K562 (cell line): Measurements from ENCODE around the gene WDR47. TPM values are rescaled to one million over a fixed set of nuclear protein-coding genes. Genes with fewer than 3 reads are reported as not detected.
A peak's percentile ranks its signal among the peaks of the same experiment; 100 is the strongest.
"Not testable (repeated sequence)": the region's sequence is repeated elsewhere in the genome, so short reads cannot be mapped to it uniquely, and the experiment has no call there.

Source experiments
- ATAC-seq: fragments of 200-7000 bp; cut with Tn5 transposase; 3 replicates; pipeline ENCODE4 v1.9.1; 2020; ENCODE audit warnings: moderate library complexity
- BruUV-seq: library from RNA; stranded (reverse); fragments of 400-500 nt; replicated peaks from 2 replicates; lab custom pipeline; 2021; lab: Mats Ljungman, UMichigan
- CTCF ChIA-PET: fragments of 300-600 bp; formaldehyde crosslinking; extraction: SDS; loops from one replicate; lab custom pipeline; 2021; ENCODE audit warnings: low intra/inter-chr PET ratio; lab: Yijun Ruan, JAX
- POLR2A ChIA-PET: fragments of 300-600, 350-650 bp; sonication (Branson Sonifier 250); formaldehyde crosslinking; extraction: SDS; loops from one replicate; lab custom pipeline; 2021; ENCODE audit warnings: antibody characterized with exemption, inconsistent platforms; lab: Yijun Ruan, JAX
- DNase-seq, 4 experiments: peaks; one replicate each; pipeline versions ENCODE4 v3.0.0 to v3.0.0-alpha.2; 2011 to 2018; ENCODE audit warnings: low spot score in 3 of 4, mixed read lengths in 3 of 4; ENCODE audit errors: extremely low read depth in 1 of 4
- FAIRE-seq: peaks from 2 replicates; lab custom pipeline; 2011; peaks lifted over from hg19 to GRCh38; lab: Jason Lieb, UNC
- H2AFZ ChIP-seq: 2 replicates; pipeline ENCODE4 v1.6.0; 2011; ENCODE audit warnings: low read depth, low read length, control low read depth, inconsistent platforms
- H3K27ac ChIP-seq: fragments of 200-600 bp; 3 replicates; pipeline ENCODE4 v1.8.0; 2011; ENCODE audit warnings: low read depth, mild to moderate bottlenecking, control low read depth, inconsistent platforms, low read length, moderate library complexity, mixed read lengths; ENCODE audit errors: extremely low read depth
- H3K27me3 ChIP-seq, 2 experiments: fragments of 300-600 bp in 1 of 2; 2 replicates in 1 of 2; 3 replicates in 1 of 2; pipeline versions ENCODE4 v1.6.0 to v1.8.0; 2011; ENCODE audit warnings: inconsistent platforms in 2 of 2, low read length in 2 of 2, mild to moderate bottlenecking in 1 of 2, mixed read lengths in 1 of 2, moderate library complexity in 1 of 2; ENCODE audit not compliant: control insufficient read depth in 2 of 2, insufficient read depth in 2 of 2
- H3K36me3 ChIP-seq: fragments of 300-600 bp; 3 replicates; pipeline ENCODE4 v1.8.0; 2011; ENCODE audit warnings: mild to moderate bottlenecking, low read length, inconsistent platforms; ENCODE audit not compliant: control insufficient read depth, insufficient read depth
- H3K4me1 ChIP-seq, 2 experiments: fragments of 200-600 bp in 1 of 2; replicated peaks in 1 of 2; 2 replicates in 1 of 2; 3 replicates in 1 of 2; pipeline versions ENCODE4 v1.5.1 to v1.8.0; 2011; ENCODE audit warnings: inconsistent platforms in 2 of 2, low read length in 2 of 2, mild to moderate bottlenecking in 1 of 2, mixed read lengths in 1 of 2, moderate library complexity in 1 of 2; ENCODE audit not compliant: control insufficient read depth in 2 of 2, insufficient read depth in 2 of 2
- H3K4me2 ChIP-seq: 2 replicates; pipeline ENCODE4 v1.6.1; 2011; ENCODE audit warnings: low read length, control low read depth, inconsistent platforms, mixed read lengths; ENCODE audit not compliant: insufficient read depth
- H3K4me3 ChIP-seq: fragments of 200-600 bp; sonication (generic), shearing (Covaris generic); 2 replicates; pipeline ENCODE4 v1.5.1; 2016; ENCODE audit warnings: control low read depth, inconsistent platforms
- H3K79me2 ChIP-seq: fragments of 200-600 bp; 3 replicates; pipeline ENCODE4 v1.8.0; 2011; ENCODE audit warnings: low read length, inconsistent platforms; ENCODE audit not compliant: control insufficient read depth, insufficient read depth
- H3K9ac ChIP-seq, 2 experiments: 2 replicates each; pipeline versions ENCODE4 v1.6.0 to v1.6.1; 2011; ENCODE audit warnings: low read depth in 2 of 2, low read length in 2 of 2, control low read depth in 1 of 2, inconsistent platforms in 1 of 2, mild to moderate bottlenecking in 1 of 2, mixed read lengths in 1 of 2; ENCODE audit not compliant: insufficient read depth in 1 of 2
- H3K9me1 ChIP-seq: one replicate; pipeline ENCODE4 v1.6.0; 2011; ENCODE audit warnings: inconsistent platforms, mild to moderate bottlenecking, low read length, moderate library complexity; ENCODE audit not compliant: control insufficient read depth, insufficient read depth
- H3K9me3 ChIP-seq: replicated peaks from 2 replicates; pipeline ENCODE4 v1.5.1; 2011; ENCODE audit warnings: low read depth, low read length, inconsistent platforms; ENCODE audit not compliant: control insufficient read depth, insufficient read depth
- H4K20me1 ChIP-seq: replicated peaks from 2 replicates; pipeline ENCODE4 v1.6.1; 2011; ENCODE audit warnings: low read length, inconsistent platforms, mixed read lengths; ENCODE audit not compliant: control insufficient read depth, insufficient read depth
- BCOR ChIP-seq: fragments of 450-650 bp; IDR thresholded peaks from 2 replicates; pipeline ENCODE4 v1.6.1; 2016
- DDX20 ChIP-seq: fragments of 450-650 bp; IDR thresholded peaks from 2 replicates; pipeline ENCODE4 v1.6.1; 2016; ENCODE audit warnings: missing genetic modification characterization, low read depth, mild to moderate bottlenecking, missing compliant biosample characterization, moderate library complexity
- ZNF311 ChIP-seq: fragments of 250-450 bp; sonication (Bioruptor Pico); IDR thresholded peaks from 2 replicates; pipeline ENCODE4 v1.4.0; 2020; ENCODE audit warnings: mild to moderate bottlenecking, moderate library complexity
- ZNF79 ChIP-seq: fragments of 250-450 bp; sonication (Bioruptor Pico); IDR thresholded peaks from 2 replicates; pipeline ENCODE4 v1.4.0; 2020; ENCODE audit warnings: low read depth, mild to moderate bottlenecking, moderate library complexity
- WGBS: fragments of 100-300 bp; shearing (Covaris generic); methylation state at CpG from one replicate; pipeline ENCODE4 v1.1.6; 2016; ENCODE audit warnings: low coverage, mixed read lengths; ENCODE audit not compliant: insufficient coverage; ENCODE audit errors: missing lambda C conversion rate; 5-methylcytosine and 5-hydroxymethylcytosine counted together
- in situ Hi-C: fragments of 300-500 bp; cut with MboI; formaldehyde crosslinking; loops from 4 replicates; pipeline ENCODE4 v1.15.0; 2018; ENCODE audit warnings: inconsistent platforms, mixed read lengths
- intact Hi-C: fragments of 100-400 bp; cut with micrococcal nuclease; formaldehyde crosslinking; loops from 2 replicates; pipeline ENCODE4 v1.14.2; 2022
- polyA plus RNA-seq, 8 experiments: library from polyadenylated mRNA; depleted of rRNA in 4 of 8; stranded (reverse) in 5 of 8; unstranded in 3 of 8; fragments of >200 nt; fragmentation: Nextera tagmentation in 2 of 8; fragmentation: Illumina TruSeq in 1 of 8; extraction: Ambion mirVana in 2 of 8; extraction: Trizol in 1 of 8; gene quantifications; 2 replicates each; pipeline versions ENCODE4 v1.2.1 to v1.2.3, GENCODE V29; 2011 to 2014; ENCODE audit warnings: inconsistent platforms in 1 of 8, missing spikeins in 1 of 8
- total RNA-seq, 7 experiments: library from RNA; depleted of rRNA in 6 of 7; stranded (reverse); fragments of >200 nt in 6 of 7; fragmentation: Illumina TruSeq in 2 of 7; extraction: Trizol in 2 of 7; gene quantifications; 2 replicates each; pipeline versions ENCODE4 v1.2.1 to v1.2.3, GENCODE V29; 2011 to 2021; ENCODE audit warnings: low replicate concordance in 1 of 7

WDR47 gene
- total and polyA plus RNA-seq, 9 of the 15 experiments (the other 6 are each of a cell fraction or from before 2014, with no cell fraction given): 1.3 to 10.1 (median 4.9) TPM

DNA sequence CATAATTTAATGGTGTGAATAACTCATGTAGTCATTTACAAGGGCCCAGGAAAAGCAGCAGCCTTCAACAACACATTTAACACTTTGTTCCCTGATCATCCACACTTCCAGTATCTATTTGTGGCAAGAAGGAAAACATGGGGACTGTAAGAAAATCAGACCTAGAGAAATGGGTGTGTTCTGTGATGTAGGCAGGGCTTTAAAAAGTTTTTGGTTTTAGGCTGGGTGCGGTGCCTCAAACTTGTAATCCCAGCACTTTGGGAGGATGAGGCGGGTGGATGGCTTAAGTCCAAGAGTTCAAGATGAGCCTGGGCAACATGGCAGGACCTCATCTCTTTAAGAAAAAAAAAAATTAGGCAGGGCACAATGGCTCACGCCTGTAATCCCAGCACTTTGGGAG lies 14.2 kb upstream of the WDR47 start (continued):
- TF ChIP-seq ZNF311 (CRISPR knock-in tag): no peak
- TF ChIP-seq DDX20 (tag): no peak
- no peak for TF ChIP-seq ZNF79 (CRISPR knock-in tag)

GRCh38 chr1:109052145-109052544 lies 10.2 kb upstream of the WDR47 start:
- H3K9ac ChIP-seq, intact Hi-C loops, H3K4me1 ChIP-seq, H4K20me1 ChIP-seq, H3K36me3 ChIP-seq, H3K4me3 ChIP-seq, POLR2A ChIA-PET, DNase-seq, in situ Hi-C loops, H3K9me1 ChIP-seq, CTCF ChIA-PET, H3K79me2 ChIP-seq, H3K9me3 ChIP-seq, ATAC-seq, H2AFZ ChIP-seq, H3K27me3 ChIP-seq, H3K27ac ChIP-seq, H3K4me2 ChIP-seq, FAIRE-seq, BruUV-seq: not testable (repeated sequence)
- 0 out of 2 replicates have a peak, but pooled peaks have one; percentile 23 for TF ChIP-seq BCOR
- 54% methylated on average over 3 of the region's 3 CpGs for WGBS
